H1 (cell line): ENCODE data around the gene CLTCL1.

ENCODE experiments used
- CHD2 ChIP-seq: IDR thresholded peaks from 2 replicates; pipeline ENCODE4 v1.6.1; 2012; ENCODE audit warnings: low read length, improper control_type of control experiment
- EP300 ChIP-seq, 2 experiments: IDR thresholded peaks; 1 replicate in 1 of 2; 2 replicates in 1 of 2; pipeline ENCODE4 v1.6.1; 2011 to 2012; ENCODE audit warnings: low read depth in 2 of 2, low read length in 2 of 2, mild to moderate bottlenecking in 2 of 2, borderline replicate concordance in 1 of 2, inconsistent platforms in 1 of 2, moderate library complexity in 1 of 2
- EZH2 ChIP-seq: fragments of 200-600 bp; sonication (generic); IDR thresholded peaks from 2 replicates; pipeline ENCODE4 v1.7.1; 2012; ENCODE audit warnings: low read depth, mild to moderate bottlenecking, moderate library complexity, low read length, inconsistent platforms; ENCODE audit not compliant: severe bottlenecking
- POLR2A ChIP-seq, 2 experiments: IDR thresholded peaks; 1 replicate in 1 of 2; 2 replicates in 1 of 2; pipeline ENCODE4 v1.6.1; 2011; ENCODE audit warnings: low read depth in 2 of 2, low read length in 2 of 2, mild to moderate bottlenecking in 2 of 2; ENCODE audit errors: control extremely low read depth in 1 of 2
- POLR2AphosphoS5 ChIP-seq: IDR thresholded peaks from 2 replicates; pipeline ENCODE4 v1.6.1; 2011; ENCODE audit warnings: low read depth, low read length
- RAD21 ChIP-seq, 2 experiments: IDR thresholded peaks in 1 of 2; conservative IDR thresholded peaks in 1 of 2; 2 replicates each; pipeline ENCODE4 v1.6.1; 2011; ENCODE audit warnings: low read depth in 2 of 2, low read length in 2 of 2, improper control_type of control experiment in 1 of 2, inconsistent platforms in 1 of 2, mild to moderate bottlenecking in 1 of 2, moderate library complexity in 1 of 2
- SUZ12 ChIP-seq: fragments of 200-600 bp; sonication (generic); IDR thresholded peaks from 2 replicates; pipeline ENCODE4 v1.6.1; 2012; ENCODE audit warnings: mild to moderate bottlenecking, inconsistent platforms, low read length, moderate library complexity, mixed read lengths
- TEAD4 ChIP-seq: IDR thresholded peaks from 2 replicates; pipeline ENCODE4 v1.6.1; 2012; ENCODE audit warnings: low read depth, low read length, inconsistent platforms, mixed read lengths
- ZNF274 ChIP-seq: IDR thresholded peaks from 2 replicates; pipeline ENCODE4 v1.7.0; 2012; ENCODE audit warnings: low read length, borderline replicate concordance; ENCODE audit errors: extremely low read depth
- TF ChIP-seq, protein P1 (sequence below), 3 experiments: IDR thresholded peaks; 1 replicate in 2 of 3; 2 replicates in 1 of 3; pipeline versions ENCODE4 v1.5.1 to v1.6.1; 2011; ENCODE audit warnings: low read length in 3 of 3, mild to moderate bottlenecking in 3 of 3, inconsistent platforms in 2 of 3, low read depth in 1 of 3, moderate library complexity in 1 of 3; ENCODE audit not compliant: insufficient read depth in 1 of 3; ENCODE audit errors: control extremely low read depth in 1 of 3
- TF ChIP-seq, protein P2 (sequence below): IDR thresholded peaks from 2 replicates; pipeline ENCODE4 v1.6.1; 2012; ENCODE audit warnings: inconsistent platforms

DNA sequence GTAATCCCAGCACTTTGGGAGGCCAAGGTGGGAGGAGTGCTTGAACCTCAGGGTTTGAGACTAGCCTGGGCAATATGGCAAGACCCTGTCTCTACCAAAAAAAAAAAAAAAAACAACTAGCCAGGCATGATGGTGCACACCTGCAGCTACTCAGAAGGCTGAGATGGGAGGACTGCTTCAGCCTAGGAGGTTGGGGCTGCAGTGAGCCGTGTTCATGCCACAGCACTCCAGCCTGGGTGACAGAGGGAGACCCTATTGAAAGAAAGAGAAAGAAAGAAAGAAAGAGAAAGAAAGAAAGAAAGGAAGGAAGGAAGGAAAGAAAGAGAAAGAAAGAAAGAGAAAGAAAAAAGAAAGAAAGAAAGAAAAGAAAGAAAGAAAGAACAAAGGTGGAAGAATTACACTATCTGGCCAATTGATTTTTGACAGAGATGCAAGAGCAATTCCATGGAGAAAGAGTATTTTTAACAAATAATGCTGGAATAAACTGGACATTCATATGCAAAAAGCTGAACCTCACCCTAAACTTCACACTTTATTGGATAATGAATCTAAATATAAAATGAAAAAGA lies 79.1 kb downstream of the CLTCL1 start:
- TF ChIP-seq, protein P1, sequence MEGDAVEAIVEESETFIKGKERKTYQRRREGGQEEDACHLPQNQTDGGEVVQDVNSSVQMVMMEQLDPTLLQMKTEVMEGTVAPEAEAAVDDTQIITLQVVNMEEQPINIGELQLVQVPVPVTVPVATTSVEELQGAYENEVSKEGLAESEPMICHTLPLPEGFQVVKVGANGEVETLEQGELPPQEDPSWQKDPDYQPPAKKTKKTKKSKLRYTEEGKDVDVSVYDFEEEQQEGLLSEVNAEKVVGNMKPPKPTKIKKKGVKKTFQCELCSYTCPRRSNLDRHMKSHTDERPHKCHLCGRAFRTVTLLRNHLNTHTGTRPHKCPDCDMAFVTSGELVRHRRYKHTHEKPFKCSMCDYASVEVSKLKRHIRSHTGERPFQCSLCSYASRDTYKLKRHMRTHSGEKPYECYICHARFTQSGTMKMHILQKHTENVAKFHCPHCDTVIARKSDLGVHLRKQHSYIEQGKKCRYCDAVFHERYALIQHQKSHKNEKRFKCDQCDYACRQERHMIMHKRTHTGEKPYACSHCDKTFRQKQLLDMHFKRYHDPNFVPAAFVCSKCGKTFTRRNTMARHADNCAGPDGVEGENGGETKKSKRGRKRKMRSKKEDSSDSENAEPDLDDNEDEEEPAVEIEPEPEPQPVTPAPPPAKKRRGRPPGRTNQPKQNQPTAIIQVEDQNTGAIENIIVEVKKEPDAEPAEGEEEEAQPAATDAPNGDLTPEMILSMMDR (IDR thresholded peaks at IDR 0.05; ENCODE audit: control extremely low read depth in 1 of 3, insufficient read depth in 1 of 3, low read depth in 1 of 3, low read length in 3 of 3): no peak
- TF ChIP-seq EZH2: no peak
- TF ChIP-seq, protein P2, sequence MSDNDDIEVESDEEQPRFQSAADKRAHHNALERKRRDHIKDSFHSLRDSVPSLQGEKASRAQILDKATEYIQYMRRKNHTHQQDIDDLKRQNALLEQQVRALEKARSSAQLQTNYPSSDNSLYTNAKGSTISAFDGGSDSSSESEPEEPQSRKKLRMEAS: no peak
- no peak for TF ChIP-seq EP300 (IDR thresholded peaks at IDR 0.05; ENCODE audit: borderline replicate concordance in 1 of 2, low read depth in 2 of 2, low read length in 2 of 2)
- TF ChIP-seq RAD21 (IDR thresholded peaks at IDR 0.05 in 1 of 2, conservative IDR thresholded peaks at IDR 0.05 in 1 of 2; ENCODE audit: low read depth in 2 of 2, low read length in 2 of 2): no peak
- no peak for TF ChIP-seq TEAD4
- TF ChIP-seq ZNF274: no peak
- no peak for TF ChIP-seq SUZ12
- TF ChIP-seq POLR2A (IDR thresholded peaks at IDR 0.05; ENCODE audit: control extremely low read depth in 1 of 2, low read depth in 2 of 2, low read length in 2 of 2): no peak
- no peak for TF ChIP-seq CHD2
- no peak for TF ChIP-seq POLR2AphosphoS5
